DMS53 treated with DMSO at 0.1 percent for 48 hours (cell line): Measurements from ENCODE around the gene PRPF19.

Source experiments
- DNase-seq: peaks from one replicate; lab custom pipeline; 2025; ENCODE audit not compliant: unreplicated experiment; lab: John Stamatoyannopoulos, UW

Gene PRPF19

DNA sequence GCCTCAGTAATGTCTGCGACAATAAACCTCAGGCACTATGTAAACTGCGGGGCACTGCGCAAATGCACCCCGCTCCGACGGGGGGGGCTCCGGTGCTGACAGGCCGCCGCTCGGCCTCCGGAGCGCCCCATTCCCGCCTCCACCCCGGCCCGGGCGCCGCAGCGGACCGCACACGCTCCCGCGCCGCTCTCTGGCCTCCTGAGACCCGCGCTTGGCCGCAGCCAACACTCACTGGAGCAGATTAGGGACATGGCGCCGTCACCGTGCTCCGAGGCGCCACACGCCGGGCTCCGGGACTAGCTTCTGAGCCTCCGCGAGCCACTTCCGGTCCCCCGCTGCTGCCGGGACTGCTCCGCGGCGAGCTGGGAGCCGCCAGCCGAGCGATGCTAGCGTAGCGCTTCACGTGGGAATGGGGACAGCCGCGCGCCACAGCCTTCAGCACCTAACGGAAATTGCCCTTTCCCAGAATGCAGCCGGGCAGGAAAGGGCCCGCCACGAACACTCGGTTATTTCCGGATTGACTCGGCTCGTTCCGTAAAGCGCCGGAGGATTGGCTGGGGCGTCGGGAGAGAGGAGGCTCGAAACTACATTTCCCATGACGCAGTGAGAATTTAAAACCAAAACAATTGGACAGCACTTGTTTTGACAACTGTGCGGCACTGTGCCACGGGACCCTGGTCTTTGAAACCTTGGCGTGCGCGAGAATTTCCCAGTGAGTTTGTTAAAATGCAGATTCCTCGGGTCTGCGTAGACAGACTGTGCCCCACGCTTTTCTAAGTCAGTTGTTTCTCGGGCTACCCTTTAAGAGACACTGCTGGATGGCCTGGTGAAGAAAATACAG lies at the start of gene PRPF19:
TSS of gene PRPF19 (minus strand) at position 454 of the 841 bp plus-strand sequence. CDS start at position 251, 203 bp downstream.
- DNase-seq, result peak; percentile 97

DNA sequence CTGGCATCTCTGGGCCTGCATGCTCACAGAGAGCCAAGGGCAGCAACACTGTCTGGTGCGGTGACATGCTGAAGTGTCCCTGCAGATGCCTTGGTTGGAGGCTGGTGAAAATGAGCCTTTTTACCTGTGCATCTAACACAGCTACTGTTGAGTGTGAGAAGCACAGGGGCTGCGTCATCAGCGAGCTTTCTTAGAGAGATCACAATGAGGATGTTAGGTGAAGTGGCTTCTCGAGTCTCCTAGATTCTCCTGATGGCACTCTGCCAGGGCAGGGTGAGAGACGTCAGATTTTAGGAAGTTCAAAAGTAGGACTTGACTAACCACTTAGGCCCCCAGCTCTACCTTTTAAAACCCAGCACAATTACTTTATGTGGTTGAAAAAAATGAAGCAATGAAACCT lies 49.2 kb upstream of the PRPF19 start:
- no peak for DNase-seq

DNA sequence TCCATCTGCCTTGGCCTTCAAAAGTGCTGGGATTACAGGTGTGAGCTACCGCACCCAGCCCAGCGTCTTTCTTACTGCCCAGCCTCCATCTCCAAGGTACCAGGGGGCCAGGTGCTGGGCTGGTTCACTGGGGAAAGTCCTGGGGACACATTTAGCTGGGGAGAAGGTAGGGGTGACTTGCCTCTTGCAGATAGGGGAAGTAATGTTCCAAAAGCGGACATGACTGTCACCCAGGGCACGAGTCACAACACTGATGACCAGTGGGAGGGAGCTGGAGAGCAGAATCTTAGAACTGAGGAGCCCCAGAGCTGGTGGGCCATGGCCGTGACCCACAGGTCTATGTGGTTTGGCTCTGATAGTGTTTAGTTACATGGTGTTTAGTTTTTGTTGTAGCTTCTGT lies 48.0 kb upstream of the PRPF19 start:
- DNase-seq, result no peak

DNA sequence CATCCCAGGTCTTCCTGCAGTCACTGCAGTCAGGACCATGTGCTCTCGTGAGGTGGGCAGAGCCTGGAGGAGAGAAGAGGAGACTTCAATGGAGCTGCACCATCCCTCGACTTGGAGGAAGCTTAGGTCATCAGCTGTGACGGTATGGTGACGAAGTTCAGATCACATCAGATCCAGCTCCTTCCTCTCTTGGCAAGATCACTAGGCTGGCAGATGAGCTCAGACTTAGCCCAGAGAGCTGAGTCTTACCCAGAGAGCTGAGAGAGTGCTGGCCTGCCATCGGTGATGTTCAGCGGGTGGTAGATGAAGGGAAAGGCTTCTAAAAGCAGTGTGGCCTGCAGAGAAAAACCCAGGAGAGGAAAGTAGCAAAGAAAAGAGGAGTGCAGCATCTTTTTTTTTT lies 47.4 kb upstream of the PRPF19 start:
- no peak for DNase-seq

DNA sequence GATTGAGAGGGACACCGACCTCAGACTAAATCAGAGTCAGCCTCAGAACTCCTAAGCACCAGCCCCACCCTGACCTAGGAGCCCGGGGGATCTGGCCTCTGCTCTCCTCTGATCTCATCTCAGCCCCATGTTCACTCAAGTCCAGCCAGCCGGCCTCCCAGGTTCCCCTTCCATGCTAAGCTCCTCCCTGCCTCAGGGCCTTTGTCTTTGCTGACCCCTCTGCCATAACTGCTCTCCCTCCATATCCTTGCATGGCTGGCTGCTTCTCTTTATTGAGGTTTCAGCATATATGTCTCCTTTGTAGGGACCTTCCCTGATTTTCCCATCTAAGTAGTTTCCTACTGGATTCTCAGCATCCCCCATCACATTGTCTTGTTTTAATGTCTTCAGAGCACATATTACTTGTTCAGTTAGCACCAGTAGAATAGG lies 46.4 kb upstream of the PRPF19 start:
- no peak for DNase-seq

DNA sequence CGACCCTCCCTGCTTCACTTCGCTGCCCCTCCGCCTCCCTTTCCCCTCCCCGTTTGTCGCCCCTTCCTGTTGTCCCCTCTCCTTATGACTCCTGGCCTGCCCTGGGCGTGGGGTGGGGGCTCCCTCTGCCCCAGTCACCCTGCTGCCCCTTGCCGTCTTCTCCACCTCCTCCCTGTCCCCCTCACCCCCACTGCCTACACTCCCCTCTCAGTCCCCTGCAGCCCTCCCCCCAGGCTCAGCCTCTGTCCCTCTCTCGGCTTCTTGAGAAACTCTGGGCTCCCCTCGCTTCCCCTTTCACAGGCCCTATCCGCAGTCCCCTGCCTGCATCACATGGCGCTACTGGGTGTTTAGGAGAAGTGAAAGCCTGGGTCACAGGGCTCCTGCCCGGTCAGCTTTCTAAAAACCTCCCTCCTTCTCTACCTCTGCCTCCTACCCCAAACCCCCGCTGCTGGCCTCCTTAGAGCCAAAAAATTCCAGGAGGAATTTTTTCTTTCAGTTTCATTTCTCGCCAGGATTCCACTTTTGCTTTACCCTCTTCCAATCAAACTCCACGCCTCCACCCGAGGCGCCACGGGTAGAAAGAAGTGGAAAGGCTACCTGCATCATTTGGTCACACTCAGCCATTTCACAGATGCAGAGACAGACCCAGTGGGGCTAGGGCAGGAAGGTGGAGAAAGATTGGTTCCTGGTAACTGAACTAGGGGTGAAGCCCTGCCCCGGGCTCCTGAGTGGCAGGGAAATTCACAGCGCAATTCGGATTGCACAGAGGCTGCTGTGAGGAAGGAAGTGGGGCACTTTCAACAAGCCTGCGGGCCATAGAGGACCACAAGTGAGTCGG lies 45.7 kb upstream of the PRPF19 start, which contains the start of gene SLC15A3:
TSS of gene SLC15A3 (minus strand) at position 273 of the 838 bp plus-strand sequence. CDS start 625 bp downstream, outside the sequence.
- no peak for DNase-seq

DNA sequence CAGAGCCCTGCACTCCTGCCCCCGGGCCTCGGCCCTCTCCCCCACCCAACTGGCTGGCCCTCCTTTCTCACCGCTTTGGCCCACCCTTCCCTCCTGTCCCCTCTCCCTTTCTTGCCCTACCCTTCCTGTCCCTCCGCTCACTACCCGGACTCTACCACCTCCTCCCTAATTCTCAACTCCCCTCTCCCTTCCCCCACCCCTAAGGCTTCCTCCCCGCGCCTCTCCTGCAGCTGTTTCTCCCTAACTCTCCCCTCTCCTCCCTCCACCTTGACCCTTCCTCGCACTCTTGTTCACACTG lies 45.2 kb upstream of the PRPF19 start:
- DNase-seq, result no peak

DNA sequence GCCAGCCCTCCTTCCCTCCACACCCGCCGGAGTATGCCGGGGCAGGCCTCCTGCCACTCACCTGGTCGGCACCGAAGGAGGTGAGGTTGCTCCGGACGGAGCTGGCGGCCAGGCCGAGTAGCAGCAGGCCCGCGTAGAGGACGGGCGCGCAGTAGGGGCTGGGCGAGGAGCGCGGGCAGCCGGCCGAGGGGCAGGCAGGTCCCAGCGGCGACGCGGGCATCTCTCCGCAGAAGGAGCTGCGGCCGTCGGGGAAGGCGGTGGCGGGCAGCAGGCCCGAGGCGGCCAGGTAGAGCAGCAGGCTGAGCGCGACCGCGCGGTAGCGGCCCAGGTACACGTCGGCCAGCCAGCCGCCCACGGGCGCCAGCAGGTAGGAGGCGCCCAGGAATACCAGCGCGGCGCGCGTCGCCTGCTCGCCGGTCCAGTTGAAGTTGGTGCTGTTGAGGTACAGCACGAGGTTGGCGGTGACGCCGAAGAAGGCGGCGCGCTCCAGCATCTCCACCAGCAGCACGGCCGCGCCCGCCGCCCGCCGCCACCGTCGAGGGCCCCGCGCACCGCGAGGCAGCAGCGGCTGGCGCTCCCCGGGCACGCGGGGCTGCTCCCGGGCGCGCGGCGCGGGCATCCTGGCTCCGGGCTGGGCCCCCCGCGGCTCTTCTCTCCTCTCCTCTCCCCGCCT lies 44.7 kb upstream of the PRPF19 start:
- no peak for DNase-seq

DNA sequence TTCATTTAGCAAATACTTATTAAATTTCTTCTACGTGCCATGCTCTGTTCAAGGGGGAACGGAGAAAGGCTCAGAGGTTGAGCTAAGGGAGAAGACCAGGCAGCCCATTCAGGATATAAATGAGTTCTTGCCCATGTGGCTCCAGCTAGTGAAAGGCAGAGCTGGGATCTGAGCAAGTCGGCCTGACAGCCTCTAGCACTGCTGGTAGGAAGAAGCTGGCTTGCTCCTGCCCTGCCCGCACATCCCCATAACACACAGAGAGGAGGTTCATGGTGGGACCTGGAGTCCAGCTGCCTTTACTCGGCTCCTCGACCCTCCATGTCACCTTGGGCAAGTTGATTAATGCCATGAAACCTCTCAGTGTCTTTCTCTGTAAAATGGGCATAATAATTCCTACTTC lies 43.6 kb upstream of the PRPF19 start:
- no peak for DNase-seq

DNA sequence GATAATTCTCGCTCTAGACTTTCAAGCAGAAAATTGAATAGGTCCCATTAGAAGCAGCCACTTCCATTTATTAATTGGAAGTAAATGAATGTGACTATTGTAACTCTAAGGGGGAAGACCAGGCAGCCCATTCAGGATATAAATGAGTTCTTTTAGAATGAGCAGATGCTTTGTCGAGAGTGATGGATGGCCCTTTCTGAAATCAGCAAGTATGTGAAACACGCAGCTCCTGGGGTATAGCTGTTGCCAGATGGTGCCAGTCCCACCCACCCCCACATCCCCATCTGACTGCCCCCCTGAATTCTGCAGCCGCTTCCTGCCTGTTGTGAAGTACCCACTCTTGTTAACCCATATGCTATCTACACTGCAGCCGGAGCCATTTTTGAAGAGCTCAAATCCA lies 41.9 kb upstream of the PRPF19 start:
- no peak for DNase-seq

DNA sequence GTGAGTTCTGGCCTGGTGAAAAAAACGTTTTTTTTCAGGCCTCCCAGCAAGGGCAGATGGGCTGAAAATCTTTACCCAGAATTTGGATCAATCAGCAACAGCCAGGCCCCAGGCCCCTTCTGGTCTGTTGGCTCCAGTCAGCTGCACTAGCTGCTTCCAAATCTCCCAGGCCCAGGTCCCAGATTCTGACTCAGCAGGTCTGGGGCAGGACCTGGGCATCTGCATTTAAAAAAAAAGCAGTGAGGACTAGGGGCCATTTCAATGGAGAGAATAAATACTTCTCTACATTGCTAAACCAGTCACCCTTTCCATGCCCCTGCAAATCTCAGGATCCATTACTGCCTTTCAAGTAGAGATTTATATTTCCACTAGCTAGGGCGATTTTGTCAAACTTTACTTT lies 41.3 kb upstream of the PRPF19 start:
- no peak for DNase-seq

DNA sequence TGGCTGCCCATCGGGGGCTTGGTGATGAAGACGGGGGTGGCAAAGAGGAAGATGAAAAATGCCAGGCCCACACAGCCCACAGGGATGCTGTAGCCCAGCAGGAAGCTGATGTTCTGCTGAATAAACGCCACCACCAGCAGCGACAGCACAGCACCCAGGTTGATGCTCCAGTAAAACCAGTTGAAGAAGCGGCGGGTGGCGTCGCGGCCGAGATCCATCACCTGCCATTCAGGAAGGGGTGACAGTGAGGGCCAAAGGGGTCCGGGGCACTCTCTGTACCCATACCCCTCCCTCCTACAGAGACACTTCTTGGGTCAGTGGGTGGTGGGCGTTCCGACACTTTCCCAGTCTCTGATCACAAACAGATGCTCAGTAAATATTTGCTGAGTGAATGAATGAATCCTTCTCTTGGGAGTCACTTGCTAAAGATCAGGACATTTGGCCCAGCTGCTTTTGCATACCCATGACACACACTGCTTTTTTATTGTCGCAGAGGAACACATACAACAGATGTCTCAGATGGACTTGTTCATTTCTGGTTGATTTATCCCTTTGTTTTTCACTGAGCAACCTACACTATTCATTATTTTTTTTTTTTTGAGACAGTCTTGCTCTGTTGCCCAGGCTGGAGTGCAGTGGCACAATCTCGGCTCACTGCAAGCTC lies 40.3 kb upstream of the PRPF19 start:
- peak; percentile 60 for DNase-seq

DNA sequence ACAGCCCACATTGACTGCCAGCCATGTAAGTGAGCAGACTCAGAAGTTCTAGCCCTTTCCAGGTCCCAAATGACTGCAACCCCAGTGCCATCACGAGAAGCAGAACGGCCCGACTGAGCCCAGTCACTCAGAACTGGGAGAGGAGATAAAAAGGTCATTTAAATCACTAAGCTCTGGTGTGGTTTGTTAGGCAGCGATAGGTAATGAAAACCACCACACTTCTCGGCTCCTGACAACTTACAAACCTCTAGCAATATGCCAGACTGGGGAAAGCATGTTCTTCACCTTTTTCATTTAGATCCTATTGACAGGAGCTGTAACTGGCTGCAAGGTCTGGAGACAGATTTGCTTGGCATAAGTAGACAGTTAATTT lies 38.9 kb upstream of the PRPF19 start:
- no peak for DNase-seq

DNA sequence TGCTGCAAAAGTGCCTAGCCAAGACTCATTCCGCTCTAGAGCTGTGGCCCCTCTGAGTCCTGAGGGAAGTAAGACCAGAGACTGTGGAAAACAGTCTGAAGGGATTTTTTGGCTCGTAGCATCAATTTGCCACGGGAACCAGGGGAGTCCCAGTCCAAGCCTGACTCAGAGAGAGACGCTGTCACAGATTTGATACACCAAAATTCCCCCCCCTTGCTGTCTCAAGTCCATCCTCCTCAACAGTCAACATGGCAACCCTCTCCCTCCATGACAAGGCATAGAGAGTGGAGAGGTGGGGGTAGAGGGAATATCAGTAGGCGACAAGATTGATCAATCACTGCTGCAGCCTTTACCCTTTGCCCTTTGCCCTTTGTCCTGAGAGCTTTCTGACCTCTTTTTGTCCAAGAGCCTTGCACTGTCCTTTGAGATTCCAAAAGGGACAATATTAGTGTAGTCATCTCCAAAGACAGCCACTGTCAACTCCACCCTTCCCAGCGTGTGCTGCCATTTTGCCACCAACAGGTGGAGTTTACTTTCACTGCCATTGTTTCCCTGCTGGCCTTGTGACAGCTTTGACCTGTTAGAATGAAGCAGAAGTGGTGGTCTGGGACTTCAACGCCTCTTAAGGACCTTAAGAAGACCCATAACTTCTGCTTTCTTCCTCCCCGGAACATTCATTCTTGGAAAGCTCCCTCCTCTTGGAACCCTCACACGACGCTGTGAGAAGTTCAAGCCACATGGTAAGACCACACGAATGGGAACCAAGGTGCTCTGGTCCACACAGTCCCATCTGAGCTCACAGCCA lies 38.3 kb upstream of the PRPF19 start:
- DNase-seq, result no peak

DNA sequence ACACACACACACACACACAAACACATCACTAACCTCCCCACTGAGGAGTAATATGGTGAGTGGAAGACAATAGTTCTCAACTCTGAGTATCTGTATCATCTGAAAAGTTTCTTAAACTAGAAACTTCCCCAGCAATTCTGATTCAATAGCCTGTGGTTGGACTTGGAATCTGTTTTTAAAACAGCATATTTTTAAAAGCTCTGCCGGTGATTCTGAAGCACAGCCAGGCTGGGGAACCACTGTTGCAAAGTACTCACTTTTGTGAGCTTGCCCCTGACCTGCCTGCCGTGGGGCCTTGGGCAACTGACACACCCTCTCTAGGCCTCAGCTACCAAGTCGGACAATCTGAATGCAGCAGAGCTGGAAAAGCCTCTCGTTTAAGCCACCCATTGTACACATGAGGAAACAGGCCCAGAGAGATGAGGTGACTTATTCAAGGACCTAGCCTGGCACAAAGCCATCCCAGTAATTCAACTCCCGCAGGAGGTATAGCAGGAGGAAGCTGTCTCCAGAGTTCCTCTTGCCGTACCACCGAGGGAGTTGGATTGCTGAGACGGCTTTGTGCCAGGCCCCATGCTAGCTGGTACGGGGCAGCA lies 36.7 kb upstream of the PRPF19 start:
- peak; percentile 83 for DNase-seq

DNA sequence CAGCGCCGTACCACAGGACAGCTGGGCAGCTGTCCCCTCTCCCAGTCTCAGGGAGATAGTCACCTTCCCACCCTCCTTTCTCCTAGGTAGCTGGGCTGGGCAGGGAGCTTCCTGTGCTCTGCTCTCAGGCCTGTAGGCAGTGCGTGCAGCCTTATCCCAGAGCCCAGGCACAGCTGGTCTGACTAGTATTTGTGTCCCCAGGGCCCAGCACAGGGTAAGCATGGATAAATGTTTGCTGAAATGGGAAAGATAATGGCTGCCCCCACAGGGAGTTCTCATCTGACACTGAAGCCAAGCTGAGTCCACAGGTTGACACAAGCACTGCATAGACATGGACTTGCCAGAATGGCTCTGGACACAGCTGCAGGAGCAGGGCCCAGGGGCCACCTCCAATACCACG lies 35.8 kb upstream of the PRPF19 start:
- DNase-seq, result no peak

DNA sequence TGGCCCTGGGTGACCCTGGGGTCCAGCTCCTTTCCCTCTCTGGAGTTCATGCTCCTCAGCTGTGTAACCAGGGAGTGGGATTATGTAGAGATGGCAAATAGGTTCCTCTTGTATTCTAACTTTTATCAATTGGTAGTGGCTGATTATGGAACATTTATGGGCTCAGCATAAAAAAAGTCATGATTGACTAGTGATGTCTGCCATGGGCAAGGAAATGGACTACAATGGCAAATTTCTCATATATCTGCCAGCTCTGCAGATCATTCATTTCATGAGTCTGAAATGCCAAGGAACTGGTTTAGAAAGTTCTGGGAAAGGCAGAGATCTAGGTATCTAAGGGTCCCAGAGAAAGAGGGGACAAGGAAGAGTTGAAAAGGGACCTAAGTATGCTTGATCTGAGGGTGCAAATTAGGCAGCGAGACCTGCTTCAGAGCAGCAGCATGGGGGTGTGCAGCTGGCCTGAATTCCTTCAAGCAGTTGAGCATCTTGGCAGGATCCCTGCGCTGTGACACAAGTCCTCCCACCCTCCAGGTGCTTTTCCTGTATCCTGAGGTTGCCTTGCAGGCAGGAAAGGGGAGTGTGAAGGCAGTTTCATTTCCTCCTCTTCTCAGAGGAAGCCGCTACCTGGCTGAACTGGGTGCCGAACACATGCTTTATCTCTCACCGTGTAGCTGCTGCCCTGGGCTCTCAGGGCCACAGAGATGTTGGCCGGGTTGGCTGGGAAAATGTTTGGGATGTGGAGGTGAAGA lies 35.2 kb upstream of the PRPF19 start:
- DNase-seq, result no peak

DNA sequence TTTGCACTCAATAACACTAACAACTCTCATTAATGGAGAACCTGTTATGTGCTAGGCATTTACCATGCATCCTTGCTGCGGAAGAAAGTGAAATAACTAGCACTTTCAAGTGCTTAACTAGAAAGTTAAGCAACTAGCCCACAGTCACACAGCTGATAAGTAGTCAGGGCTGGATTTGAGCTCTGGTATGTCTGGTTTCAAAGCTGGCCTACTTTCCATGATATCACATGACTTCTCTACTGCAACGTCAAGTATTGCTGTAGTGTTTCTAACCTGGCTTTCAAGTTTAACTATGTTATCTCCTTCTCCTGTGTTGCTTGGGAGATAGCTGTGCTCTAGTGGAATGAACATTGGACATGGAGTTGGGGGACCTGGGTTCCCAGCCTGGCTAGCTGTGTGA lies 33.5 kb upstream of the PRPF19 start:
- no peak for DNase-seq

DNA sequence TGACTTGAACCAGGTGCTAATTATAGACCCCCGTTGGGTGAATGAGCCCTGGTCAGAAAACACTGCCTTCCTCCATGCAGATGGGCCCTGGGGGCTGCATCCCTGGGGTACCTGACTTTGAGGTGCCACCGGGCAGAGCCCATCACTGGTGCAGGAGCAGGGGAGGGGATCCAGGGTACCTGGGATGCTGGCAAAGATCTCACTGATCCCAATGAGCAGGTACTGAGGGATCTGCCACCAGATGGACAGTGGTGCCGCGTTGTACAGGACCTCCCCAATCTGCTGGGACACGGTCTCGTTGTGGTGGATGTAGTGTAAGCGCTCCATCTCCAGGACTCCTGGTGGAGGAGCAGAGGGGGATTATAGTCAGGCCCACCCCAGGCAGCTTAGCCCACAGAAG lies 32.9 kb upstream of the PRPF19 start:
- DNase-seq, result no peak
